Retinal pigment epithelial cell (primary cell): ENCODE results near the gene POU2F3.

Source experiments
- DNase-seq: peaks from one replicate; pipeline ENCODE4 v3.0.0-alpha.2; 2010; ENCODE audit warnings: low read depth
- H3K4me3 ChIP-seq: 2 replicates; pipeline ENCODE4 v1.5.1; 2011; ENCODE audit warnings: mild to moderate bottlenecking, low read length, control low read depth, moderate library complexity
- CTCF ChIP-seq: conservative IDR thresholded peaks from 2 replicates; pipeline ENCODE4 v1.5.1; 2011; ENCODE audit warnings: low read depth, low read length, control low read depth, inconsistent platforms

Gene POU2F3

GRCh38 chr11:120305286-120305685 is 65.3 kb downstream of the POU2F3 start:
- no peak overlapping the region for H3K4me3 ChIP-seq
- no peak for DNase-seq
- no peak for TF ChIP-seq CTCF

- H3K4me3 ChIP-seq = no peak overlapping the region
- no peak for DNase-seq
- TF ChIP-seq CTCF = peak; percentile 66
Observed at GRCh38 chr11:120306519-120307242, 66.7 kb downstream of the POU2F3 start.

- no peak for TF ChIP-seq CTCF
- DNase-seq = no peak
- no peak overlapping the region for H3K4me3 ChIP-seq
Observed at GRCh38 chr11:120307476-120307875, 67.5 kb downstream of the POU2F3 start.

GRCh38 chr11:120308081-120308480 is 68.1 kb downstream of the POU2F3 start:
- TF ChIP-seq CTCF = no peak
- no peak for DNase-seq
- H3K4me3 ChIP-seq = no peak overlapping the region

GRCh38 chr11:120310870-120311269 is 70.9 kb downstream of the POU2F3 start:
- no peak for DNase-seq
- no peak for TF ChIP-seq CTCF
- no peak overlapping the region for H3K4me3 ChIP-seq

- TF ChIP-seq CTCF = no peak
- no peak overlapping the region for H3K4me3 ChIP-seq
- DNase-seq = no peak
Observed at GRCh38 chr11:120314861-120315260, 74.9 kb downstream of the POU2F3 start.
